ENCODE results near the gene RBFOX1. TPM values are rescaled to one million over a fixed set of nuclear protein-coding genes. Genes with fewer than 3 reads are reported as not detected.

The RBFOX1 gene
- total RNA-seq = not detected in 2 replicates

DNA sequence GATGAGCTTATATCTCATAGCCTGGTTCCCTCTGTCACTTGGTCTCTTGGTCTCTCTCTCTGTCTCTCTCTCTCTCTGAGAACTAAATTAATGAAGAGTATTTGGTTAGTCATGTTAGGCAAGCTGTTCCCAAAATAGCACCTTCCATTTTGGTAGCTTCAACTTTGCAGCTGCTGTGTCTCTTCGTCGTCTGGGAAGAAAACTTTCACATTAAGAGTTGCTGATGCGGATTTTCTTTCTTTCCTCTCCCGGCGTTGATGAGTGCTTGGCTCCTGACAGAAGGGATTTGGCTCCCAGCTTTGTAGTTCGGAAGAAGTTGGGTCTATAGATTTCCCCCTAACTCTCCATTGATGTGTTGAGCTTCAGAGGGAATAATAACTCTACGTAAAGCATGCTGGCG lies at the start of gene RBFOX1:
Gene RBFOX1 (plus strand): TSS at position 235 of the 400 bp plus-strand sequence.
- DNase-seq (ENCODE audit: low read depth) = no peak
- TF ChIP-seq, protein P1, sequence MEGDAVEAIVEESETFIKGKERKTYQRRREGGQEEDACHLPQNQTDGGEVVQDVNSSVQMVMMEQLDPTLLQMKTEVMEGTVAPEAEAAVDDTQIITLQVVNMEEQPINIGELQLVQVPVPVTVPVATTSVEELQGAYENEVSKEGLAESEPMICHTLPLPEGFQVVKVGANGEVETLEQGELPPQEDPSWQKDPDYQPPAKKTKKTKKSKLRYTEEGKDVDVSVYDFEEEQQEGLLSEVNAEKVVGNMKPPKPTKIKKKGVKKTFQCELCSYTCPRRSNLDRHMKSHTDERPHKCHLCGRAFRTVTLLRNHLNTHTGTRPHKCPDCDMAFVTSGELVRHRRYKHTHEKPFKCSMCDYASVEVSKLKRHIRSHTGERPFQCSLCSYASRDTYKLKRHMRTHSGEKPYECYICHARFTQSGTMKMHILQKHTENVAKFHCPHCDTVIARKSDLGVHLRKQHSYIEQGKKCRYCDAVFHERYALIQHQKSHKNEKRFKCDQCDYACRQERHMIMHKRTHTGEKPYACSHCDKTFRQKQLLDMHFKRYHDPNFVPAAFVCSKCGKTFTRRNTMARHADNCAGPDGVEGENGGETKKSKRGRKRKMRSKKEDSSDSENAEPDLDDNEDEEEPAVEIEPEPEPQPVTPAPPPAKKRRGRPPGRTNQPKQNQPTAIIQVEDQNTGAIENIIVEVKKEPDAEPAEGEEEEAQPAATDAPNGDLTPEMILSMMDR (IDR thresholded peaks at IDR 0.05; ENCODE audit: insufficient read depth, low read depth, low read length) = no peak
- no peak within 1 kb of the TSS for H3K4me3 ChIP-seq (ENCODE audit: low read depth, low read length)

DNA sequence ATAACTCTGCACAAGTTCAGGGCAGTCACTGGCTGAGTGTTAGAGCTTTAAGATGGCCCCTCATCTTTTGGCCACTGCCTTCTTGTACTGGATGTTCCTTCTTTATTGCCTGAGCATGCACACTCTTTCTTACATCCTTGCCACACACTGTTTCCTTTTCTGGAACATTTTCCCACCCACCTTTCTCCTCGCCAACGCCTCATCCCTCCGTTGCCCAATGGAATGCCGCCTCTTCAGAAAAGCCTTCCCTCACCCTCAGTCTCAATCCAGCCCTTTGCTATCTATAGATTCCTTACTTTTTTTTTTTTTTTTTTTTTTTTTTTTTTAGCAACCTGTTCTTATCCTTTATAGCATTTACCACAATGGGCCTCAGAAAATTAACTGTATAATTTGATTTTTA lies 47.9 kb upstream of the RBFOX1 start:
- TF ChIP-seq, protein P1 (IDR thresholded peaks at IDR 0.05; ENCODE audit: insufficient read depth, low read depth, low read length) = no peak
- DNase-seq (ENCODE audit: low read depth) = no peak
- no peak overlapping the region for H3K4me3 ChIP-seq (ENCODE audit: low read depth, low read length)

DNA sequence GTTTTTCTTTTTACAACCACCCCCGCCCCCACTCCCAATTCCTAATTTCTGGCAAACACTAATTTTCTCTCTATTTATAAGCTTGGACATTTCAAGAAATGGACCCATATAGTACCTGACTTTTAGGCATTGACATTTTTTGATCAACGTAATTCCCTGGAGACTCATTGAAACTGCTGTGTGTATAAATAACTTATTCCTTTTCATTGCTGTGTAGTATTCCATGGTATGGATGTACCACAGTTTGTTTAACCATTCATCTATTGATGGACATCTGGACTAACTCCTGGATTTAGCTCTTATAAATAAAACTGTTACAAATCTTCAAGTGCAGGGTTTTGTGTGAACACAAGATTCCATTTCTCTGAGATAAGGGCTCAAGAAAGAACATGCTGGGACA lies 47.1 kb upstream of the RBFOX1 start:
- TF ChIP-seq, protein P1 (IDR thresholded peaks at IDR 0.05; ENCODE audit: insufficient read depth, low read depth, low read length) = no peak
- H3K4me3 ChIP-seq (ENCODE audit: low read depth, low read length) = no peak overlapping the region

DNA sequence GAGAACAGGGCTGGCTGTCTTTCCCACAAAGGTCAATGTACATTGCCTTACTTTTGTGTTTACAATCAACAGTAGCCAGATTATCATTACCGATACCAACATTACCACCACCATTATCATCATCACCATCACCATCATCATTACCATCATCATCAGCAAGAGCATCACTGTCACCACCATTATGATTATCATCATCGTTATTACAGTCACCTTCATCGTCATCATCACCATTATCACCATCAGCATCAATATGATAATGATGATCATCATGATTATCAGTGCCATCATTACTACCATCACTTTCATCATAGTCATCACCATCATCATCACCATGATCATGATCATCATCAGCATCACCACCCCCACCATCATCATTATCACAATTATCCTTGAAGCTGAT lies 43.3 kb upstream of the RBFOX1 start:
- H3K4me3 ChIP-seq (ENCODE audit: low read depth, low read length) = no peak overlapping the region
- no peak for DNase-seq (ENCODE audit: low read depth)
- TF ChIP-seq, protein P1 (IDR thresholded peaks at IDR 0.05; ENCODE audit: insufficient read depth, low read depth, low read length) = no peak

More for the DNA sequence above, 47.1 kb upstream of the RBFOX1 start:
- DNase-seq (ENCODE audit: low read depth) = no peak

DNA sequence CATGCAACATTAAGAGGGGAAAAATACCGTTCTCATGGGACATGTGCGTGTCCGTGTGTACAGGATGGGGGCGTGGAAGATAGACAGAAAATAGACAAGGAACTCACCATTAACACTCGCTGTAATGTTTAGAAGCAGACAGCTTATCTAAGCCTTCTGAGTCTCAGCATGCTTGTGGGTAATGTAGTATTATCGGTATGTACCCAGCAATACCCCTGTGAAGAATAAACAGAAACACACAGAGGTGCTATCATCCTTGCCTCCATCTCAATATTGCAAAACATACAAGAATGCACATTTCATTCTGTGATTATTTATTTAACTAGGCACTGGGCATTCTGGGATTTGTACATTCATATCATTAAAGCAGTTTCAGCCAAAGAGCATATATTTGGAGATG lies 42.0 kb upstream of the RBFOX1 start:
- DNase-seq (ENCODE audit: low read depth) = no peak

DNA sequence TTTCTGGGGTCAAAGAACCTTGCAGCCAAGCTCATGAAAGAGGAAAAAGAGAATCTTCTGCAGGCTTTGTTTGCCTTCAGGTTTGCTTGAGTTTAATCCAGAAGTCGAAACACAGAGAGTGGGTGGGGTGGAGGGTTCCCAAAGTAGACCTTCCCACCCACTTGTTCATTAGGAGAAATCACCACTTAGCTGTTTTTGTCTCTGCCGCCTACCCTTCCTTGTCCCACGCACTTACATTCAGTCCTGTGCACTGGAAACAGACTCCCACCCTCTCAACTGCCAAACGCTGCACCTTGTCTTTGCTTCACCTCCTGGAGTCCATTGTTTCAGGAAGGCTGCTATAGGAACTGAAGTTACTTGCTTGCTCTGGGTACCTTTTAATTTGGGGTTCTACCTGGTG lies 38.6 kb upstream of the RBFOX1 start:
- TF ChIP-seq, protein P1 (IDR thresholded peaks at IDR 0.05; ENCODE audit: insufficient read depth, low read depth, low read length) = no peak
- H3K4me3 ChIP-seq (ENCODE audit: low read depth, low read length) = no peak overlapping the region
- no peak for DNase-seq (ENCODE audit: low read depth)

More for the DNA sequence above, 42.0 kb upstream of the RBFOX1 start:
- H3K4me3 ChIP-seq (ENCODE audit: low read depth, low read length) = no peak overlapping the region
- TF ChIP-seq, protein P1 (IDR thresholded peaks at IDR 0.05; ENCODE audit: insufficient read depth, low read depth, low read length) = no peak

DNA sequence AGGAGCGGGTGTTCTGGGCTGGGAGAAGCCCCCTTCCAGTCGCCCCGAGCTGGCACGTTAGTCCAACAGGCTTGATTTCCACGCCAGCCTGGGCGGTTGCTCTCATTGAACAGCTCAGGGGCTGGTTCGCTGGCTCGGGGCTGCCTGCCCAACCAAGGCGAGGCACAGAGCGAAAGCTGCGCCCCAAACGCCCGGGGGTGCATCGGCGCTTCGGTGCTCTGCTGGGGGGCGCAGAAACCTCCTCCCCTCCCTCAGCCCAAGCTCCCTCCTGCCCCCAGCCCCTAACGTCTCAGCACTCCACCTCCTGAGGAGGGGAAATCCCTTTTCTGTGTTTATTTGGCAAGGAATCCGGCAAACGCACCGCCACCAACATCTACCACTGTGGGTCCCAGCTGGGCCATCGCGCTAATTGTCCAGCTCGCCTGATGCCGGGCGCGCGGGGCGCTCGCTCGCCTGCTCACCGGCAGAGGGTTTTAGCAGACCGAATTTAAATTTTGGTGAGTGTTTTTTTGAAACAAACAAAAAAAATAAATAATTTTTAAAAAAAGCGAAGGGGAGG lies 29.5 kb upstream of the RBFOX1 start:
- no peak overlapping the region for H3K4me3 ChIP-seq (ENCODE audit: low read depth, low read length)
- DNase-seq (ENCODE audit: low read depth) = no peak
- TF ChIP-seq, protein P1 (IDR thresholded peaks at IDR 0.05; ENCODE audit: insufficient read depth, low read depth, low read length) = no peak
